GM08714 (cell line): Measurements from ENCODE around the gene SEMA5B.

Experiments used
- H3K4me3 ChIP-seq: fragments of 200-500 bp; sonication (Bioruptor generic); 2 replicates; pipeline ENCODE4 v1.5.1; 2014; ENCODE audit warnings: mild to moderate bottlenecking, low read length, inconsistent platforms
- ZNF274 ChIP-seq: IDR thresholded peaks from 2 replicates; pipeline ENCODE4 v1.6.1; 2012; ENCODE audit warnings: mild to moderate bottlenecking, low read depth, low read length

The SEMA5B gene

DNA sequence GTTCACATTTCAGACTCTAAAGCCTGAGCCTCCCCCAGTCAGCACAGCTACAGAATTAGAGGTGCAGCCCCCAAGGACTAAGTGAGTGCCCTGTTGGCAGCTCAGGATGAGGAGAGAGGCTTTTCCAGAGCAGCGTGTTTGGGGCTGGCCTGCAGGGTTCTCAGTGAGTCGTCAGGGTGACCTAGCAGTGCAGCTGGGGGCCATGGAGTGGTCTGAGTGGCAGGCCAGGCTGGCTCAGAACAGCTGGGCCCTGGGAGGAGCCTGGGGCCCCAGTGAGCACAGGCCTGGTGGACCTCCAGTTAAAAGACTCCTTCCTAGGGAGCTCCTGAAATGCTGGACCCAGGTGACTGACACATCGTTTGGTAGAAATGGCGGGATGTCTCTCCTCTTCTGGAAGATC is 124.4 kb downstream of the SEMA5B start:
- TF ChIP-seq ZNF274 = no peak
- no peak overlapping the region for H3K4me3 ChIP-seq

- TF ChIP-seq ZNF274 = no peak
- H3K4me3 ChIP-seq = no peak overlapping the region
Observed at GRCh38 chr3:122902326-122902725, 125.2 kb downstream of the SEMA5B start.

DNA sequence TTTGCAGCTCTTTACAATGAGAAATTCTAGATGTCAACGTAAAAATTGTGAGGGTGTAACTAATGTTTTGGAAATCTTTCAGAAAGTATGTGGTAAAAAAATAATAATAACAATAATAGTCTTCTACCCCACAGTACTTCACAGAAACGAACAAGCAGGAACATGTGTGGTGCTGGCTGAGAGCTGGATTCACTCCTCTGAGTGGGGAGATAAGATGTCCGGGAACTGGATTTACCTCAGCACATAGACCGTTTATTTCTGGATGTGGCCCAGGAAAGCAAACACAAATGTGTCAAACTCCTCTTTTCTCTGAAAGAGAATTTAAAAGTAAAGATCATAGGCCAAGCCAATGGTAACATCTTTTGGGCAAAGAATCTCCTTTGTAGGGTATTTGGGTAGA is 129.3 kb downstream of the SEMA5B start:
- no peak for TF ChIP-seq ZNF274
- no peak overlapping the region for H3K4me3 ChIP-seq

- H3K4me3 ChIP-seq = no peak overlapping the region
- TF ChIP-seq ZNF274 = no peak
Observed at GRCh38 chr3:122893754-122894668, 133.6 kb downstream of the SEMA5B start.

- TF ChIP-seq ZNF274 = no peak
- H3K4me3 ChIP-seq = no peak overlapping the region
Observed at GRCh38 chr3:122893282-122893681, 134.3 kb downstream of the SEMA5B start.

DNA sequence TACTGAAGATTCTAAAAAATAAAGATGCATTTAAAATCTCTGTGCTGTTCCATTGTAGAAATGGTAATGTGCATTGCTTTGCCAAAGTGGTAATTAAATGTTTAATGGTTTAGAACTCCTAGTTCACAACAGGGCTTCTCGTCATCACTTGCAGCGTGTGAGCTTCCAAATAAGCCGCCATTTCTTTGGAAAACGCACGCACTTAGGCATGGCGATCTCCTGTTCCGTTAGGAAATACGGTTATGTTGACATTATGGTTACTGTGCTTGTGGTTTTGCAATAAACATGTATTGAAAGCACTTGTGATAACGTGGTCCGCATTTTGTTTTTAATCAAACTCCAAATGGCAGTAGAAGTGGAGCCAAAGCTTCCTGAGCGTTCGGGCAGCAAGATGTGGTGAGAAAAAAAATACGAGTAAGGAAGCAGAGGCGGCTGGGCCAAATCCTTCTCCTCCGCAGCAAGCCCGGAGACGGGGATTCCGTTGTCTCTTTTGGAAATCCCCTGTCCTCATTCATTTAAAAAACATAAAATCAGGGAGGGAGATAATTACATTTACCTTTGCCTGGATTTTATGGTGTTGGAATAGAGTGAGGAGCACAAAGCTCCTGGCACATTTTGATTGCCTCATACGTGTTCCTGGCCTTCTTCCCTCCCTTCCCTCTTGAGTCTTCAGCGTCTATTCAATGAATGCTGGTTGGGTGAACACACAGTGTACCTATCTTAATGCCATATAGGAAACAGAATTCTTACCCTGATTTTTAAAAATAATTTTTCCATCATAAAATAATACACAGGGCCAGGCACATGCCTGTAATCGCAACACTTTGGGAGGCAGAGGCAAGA is 135.2 kb downstream of the SEMA5B start:
- no peak overlapping the region for H3K4me3 ChIP-seq
- no peak for TF ChIP-seq ZNF274

GRCh38 chr3:122890720-122891220 is 136.8 kb downstream of the SEMA5B start:
- TF ChIP-seq ZNF274 = no peak
- no peak overlapping the region for H3K4me3 ChIP-seq

GRCh38 chr3:122890077-122890719 is 137.4 kb downstream of the SEMA5B start:
- H3K4me3 ChIP-seq = no peak overlapping the region
- TF ChIP-seq ZNF274 = no peak

DNA sequence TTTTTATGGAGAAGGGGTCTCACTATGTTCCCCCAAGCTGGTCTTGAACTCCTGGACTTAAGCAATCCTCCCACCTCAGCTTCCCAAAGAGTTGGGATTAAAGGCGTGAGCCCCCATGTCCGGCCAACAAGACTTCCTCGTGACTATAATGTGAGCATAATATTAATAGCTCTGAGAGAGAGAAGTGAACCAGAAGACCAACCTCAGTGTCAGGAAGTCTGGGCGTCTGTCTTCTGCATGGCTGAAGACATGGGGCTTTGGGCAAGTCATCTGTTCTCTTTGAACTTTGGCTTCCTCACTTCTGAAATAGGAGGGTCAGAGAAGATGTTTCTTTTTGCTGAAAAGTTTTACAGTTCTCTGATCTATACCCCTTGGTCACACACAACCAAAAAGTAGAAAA is 140.6 kb downstream of the SEMA5B start:
- TF ChIP-seq ZNF274 = no peak
- H3K4me3 ChIP-seq = no peak overlapping the region

GRCh38 chr3:122886251-122886650 is 141.3 kb downstream of the SEMA5B start:
- no peak overlapping the region for H3K4me3 ChIP-seq
- no peak for TF ChIP-seq ZNF274

GRCh38 chr3:122882361-122882947 is 145.1 kb downstream of the SEMA5B start:
- H3K4me3 ChIP-seq = no peak overlapping the region
- TF ChIP-seq ZNF274 = no peak

DNA sequence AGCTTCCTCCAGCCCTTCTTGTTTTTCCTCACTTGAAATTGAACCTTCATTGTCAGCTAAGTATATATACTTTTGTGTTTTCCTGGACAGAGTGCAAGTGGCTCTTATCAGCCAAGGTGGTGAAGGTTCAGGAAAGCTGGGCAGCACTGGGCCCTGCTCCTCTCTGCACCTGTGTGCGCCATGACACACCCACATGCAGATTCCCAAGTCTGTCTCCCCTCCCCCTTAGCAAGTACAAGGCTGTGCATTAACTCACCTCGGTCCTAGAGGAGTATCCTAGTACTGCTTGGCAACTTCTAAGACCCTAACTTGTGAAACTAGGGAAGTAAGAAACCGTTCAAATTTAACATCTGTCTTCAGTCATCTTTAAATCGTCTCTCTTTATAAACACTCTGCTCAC is 146.9 kb downstream of the SEMA5B start:
- TF ChIP-seq ZNF274 = no peak
- H3K4me3 ChIP-seq = no peak overlapping the region

DNA sequence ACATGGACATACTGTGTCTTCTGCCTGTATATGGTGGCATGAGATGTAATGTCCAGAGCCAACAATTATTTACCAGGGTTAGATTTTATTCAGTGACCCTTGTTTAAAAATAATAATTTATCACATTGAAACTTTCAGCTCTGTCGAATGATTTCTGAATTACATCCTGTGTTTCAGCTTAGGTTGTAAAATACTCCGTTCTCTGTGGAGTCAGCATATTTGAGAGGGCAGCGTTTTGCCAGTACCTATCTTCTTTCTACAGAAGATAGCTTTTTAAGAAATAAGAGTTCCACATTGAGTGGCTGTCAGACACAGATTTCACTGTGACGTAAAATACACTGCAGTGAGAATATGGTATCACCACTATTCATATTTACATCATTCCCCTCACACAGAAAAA is 147.4 kb downstream of the SEMA5B start:
- TF ChIP-seq ZNF274 = no peak

More for the DNA sequence above, 147.4 kb downstream of the SEMA5B start:
- no peak overlapping the region for H3K4me3 ChIP-seq
